NAMALWA (cell line): Measurements from ENCODE around the gene SNX9.

Experiments used
- DNase-seq: peaks from one replicate; pipeline ENCODE4 v3.0.0-alpha.2; 2015; ENCODE audit warnings: low spot score

Gene SNX9

GRCh38 chr6:157804448-157805327 lies 18.4 kb upstream of the SNX9 start:
- no peak for DNase-seq

DNA sequence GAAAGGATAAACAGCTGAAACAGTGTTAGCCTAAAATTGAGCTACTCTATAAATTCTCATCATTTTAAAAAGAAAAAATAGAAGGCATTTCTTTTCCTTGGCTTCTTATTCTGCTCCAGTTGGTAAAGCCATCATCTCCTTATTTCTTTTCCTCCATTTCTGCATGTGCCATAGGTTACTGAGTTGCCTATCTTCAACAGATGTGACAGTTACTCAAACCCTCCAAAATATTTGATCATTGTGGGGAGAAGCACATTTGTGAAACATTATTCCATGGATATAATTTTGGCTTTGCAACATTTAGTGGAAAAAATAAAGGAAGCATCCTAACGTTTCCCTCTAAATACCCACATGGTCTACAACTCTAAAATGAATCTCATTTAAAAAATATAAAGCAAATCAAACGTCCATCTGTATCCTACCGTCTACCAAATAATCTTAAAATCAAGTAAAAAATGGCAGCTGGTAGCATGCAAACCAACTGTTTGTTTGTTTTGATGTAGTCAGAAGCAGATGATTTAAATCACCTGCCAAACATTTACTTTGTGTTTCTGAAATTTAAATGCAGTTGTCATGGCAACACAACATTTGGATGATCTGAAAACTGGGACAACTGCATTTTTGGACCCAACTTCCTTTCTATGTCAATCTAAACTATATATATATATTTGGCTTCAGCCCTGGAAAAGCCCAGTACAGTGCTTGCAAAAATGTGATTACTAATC lies 16.8 kb upstream of the SNX9 start:
- no peak for DNase-seq

- no peak for DNase-seq
Observed at GRCh38 chr6:157806856-157807215, 16.2 kb upstream of the SNX9 start.

DNA sequence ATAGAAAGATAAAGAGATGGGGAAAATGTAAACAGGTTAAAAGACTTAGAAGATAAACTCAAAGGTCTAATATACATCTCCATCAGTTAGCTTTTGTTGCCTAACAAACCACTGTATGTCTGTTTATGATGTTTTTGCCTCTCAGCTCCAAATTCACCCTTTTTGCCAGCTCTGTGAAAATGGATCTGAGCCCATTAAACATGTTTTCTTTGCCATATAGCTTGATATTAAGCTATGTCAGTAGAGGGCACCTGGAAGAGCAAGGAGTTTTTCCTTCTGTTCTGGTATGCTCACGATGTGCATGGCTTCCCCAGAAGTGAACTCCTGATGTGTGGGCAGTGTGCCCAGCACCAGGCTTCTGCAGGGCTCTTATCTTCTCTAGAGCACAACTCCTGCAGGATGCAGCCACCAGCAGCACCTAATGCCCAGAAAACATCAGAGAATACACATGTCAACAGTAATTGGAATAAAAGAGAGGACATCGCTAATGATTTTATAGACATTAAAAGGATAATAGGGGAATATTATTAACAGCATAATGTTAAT lies 14.6 kb upstream of the SNX9 start:
- DNase-seq = no peak

GRCh38 chr6:157809613-157810012 lies 13.4 kb upstream of the SNX9 start:
- no peak for DNase-seq

GRCh38 chr6:157811137-157811475 lies 11.9 kb upstream of the SNX9 start:
- no peak for DNase-seq

DNA sequence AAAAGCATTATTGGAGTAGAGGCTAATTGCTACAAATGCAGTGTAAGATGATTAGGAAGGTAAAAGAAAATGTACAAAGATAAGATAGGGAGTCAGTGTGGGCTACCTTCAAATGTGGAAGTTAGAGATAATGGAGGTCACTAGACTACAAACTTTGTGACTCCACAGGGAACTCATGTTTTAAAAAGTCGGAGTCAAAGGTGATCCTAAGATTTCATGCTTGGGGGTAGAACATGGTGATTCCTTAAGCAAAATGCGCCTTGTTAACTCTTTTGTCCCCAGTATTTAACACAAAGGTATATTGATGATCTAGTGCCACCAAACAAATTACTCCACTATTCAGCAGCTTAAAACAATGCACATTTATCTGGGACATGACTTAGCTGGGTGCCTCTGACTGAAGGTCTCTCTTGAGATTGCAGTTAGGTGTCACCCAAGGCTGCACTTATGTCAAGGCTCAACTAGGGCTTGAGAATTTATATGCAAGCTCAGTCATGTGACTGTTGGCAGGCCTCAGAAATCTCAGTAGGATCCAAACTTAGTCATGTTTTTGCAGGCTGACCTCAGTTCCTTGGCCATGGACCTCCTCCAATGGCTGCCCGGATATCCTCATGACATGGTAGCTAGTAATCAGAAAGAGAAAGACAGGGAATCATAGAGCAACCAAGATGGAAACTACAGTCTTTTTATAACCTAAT lies 11.4 kb upstream of the SNX9 start:
- DNase-seq = no peak

GRCh38 chr6:157812425-157813171 lies 10.4 kb upstream of the SNX9 start:
- no peak for DNase-seq

- no peak for DNase-seq
Observed at GRCh38 chr6:157813191-157813590, 9.9 kb upstream of the SNX9 start.

DNA sequence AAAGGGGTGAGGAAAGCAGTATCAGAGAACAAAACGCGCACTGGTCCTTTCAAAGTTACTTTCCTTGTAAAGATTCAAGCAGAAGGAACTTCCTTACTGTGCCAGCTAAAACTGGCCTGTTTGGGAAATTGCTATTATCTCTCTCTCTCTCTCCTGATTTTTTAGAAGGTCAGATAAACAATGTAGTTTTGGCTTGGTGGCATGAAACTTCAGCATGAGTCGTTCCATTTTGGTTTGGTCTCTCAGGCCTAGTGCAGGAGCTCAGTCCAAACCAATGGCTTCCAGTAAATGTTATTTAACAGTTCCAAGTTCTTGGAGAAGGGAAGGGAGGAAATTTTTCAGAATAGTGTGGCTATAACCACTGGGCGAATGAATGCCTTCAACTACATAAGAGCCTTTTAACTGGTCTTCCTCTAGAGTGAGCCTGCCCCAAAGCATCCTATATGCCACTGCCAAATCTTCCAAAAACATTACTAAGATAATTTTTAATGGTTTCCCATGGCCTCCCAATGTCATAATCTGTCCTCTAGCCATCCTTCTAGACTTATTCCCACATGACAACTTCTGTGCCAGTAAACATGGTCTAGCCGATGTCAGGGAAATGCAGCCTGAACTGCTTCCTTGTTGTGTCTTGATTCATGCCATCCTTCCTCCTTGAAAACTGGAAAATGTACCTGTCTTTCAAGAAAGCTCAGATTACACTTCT lies 9.1 kb upstream of the SNX9 start:
- no peak for DNase-seq

GRCh38 chr6:157814883-157815282 lies 8.2 kb upstream of the SNX9 start:
- DNase-seq = no peak

- no peak for DNase-seq
Observed at GRCh38 chr6:157821342-157822033, 1.6 kb upstream of the SNX9 start.

GRCh38 chr6:157822245-157823000 lies 623 bp upstream of the SNX9 start:
- DNase-seq = no peak

- no peak for DNase-seq
Observed at GRCh38 chr6:157823528-157824370, 703 bp downstream of the SNX9 start.

- no peak for DNase-seq
Observed at GRCh38 chr6:157825243-157825904, 2.3 kb downstream of the SNX9 start.

GRCh38 chr6:157830354-157831017 lies 7.4 kb downstream of the SNX9 start:
- DNase-seq = peak; percentile 9

DNA sequence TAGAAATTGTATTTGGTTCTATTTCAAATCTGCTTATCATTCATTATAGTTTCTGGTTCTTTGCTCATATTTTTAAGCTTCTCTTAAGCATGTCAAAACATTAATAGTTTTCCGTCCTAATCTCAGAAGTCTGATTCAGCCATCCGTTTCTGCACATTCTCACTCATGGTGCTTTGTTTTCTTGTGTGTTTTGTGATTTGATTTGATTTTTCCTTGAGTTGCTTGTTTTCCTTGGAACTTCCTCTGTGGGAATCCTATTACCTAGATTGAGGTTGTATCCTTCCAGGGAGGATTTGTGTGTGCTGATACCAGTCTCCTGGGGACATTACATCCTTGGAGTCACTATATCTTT lies 7.9 kb downstream of the SNX9 start:
- no peak for DNase-seq
